ENCODE measurements around the gene SPECC1.

GRCh38 chr17:20224379-20224778 lies 215.2 kb downstream of the SPECC1 start:
- TF ChIP-seq POLR2A (IDR thresholded peaks at IDR 0.05; ENCODE audit: extremely low read depth, insufficient read length) (no peak), CTCF (IDR thresholded peaks at IDR 0.05; ENCODE audit: low read depth, low read length) (no peak), MYC (IDR thresholded peaks at IDR 0.05; ENCODE audit: low read depth, low read length) (no peak)

Data from NB4 (cell line).